Testis (tissue), 3 donors: Measurements from ENCODE around the gene CASP14. TPM values are rescaled to one million over a fixed set of nuclear protein-coding genes. Genes with fewer than 3 reads are reported as not detected.

Experiments used
- DNase-seq: peaks from one replicate; pipeline ENCODE4 v3.0.0-alpha.2; 2019
- H3K27ac ChIP-seq, 2 donors: fragments of 200-600 bp; sonication (generic); one replicate each; pipeline ENCODE4 v1.5.1; 2019
- H3K27me3 ChIP-seq: fragments of 200-600 bp; sonication (generic); one replicate; pipeline ENCODE4 v1.5.1; 2019
- H3K36me3 ChIP-seq: fragments of 200-600 bp; sonication (generic); one replicate; pipeline ENCODE4 v1.5.1; 2017; ENCODE audit warnings: low read depth; ENCODE audit errors: missing control alignments
- H3K4me1 ChIP-seq: fragments of 200-600 bp; sonication (generic); one replicate; pipeline ENCODE4 v1.5.1; 2019
- H3K4me3 ChIP-seq, 2 donors: fragments of 200-600 bp; sonication (generic); one replicate each; pipeline ENCODE4 v1.5.1; 2017 to 2019
- H3K9me3 ChIP-seq: fragments of 200-600 bp; sonication (generic); one replicate; pipeline ENCODE4 v1.5.1; 2017
- POLR2A ChIP-seq: fragments of 450-650 bp; IDR thresholded peaks from one replicate; pipeline ENCODE4 v1.6.1; 2017; ENCODE audit warnings: antibody characterized with exemption, mild to moderate bottlenecking, moderate library complexity
- WGBS, 2 donors: methylation state at CpG; one replicate each; pipeline ENCODE4 v1.1.5; 2018; 5-methylcytosine and 5-hydroxymethylcytosine counted together
- intact Hi-C: fragments of 100-400 bp; cut with DNase I; formaldehyde crosslinking; loops from one replicate; pipeline ENCODE4 v1.15.1; 2023; ENCODE audit warnings: low total_unique reads
- polyA plus RNA-seq: library from polyadenylated mRNA; stranded (reverse); fragments of 350-450 nt; fragmentation: Illumina TruSeq; extraction: RNeasy Lipid Tissue Mini Kit (QIAGEN cat#74804); gene quantifications from one replicate; pipeline ENCODE4 v1.2.3, GENCODE V29; 2014; ENCODE audit warnings: low read depth, low replicate concordance; ENCODE audit not compliant: insufficient read depth
- total RNA-seq, 2 donors: library from RNA; depleted of rRNA; stranded (reverse); fragments of >200 nt; gene quantifications; one replicate each; pipeline ENCODE4 v1.2.3, GENCODE V29; 2016
- TF ChIP-seq, protein P1 (sequence below), 3 experiments: fragments of 450-650 bp in 2 of 3; fragments of 200-600 bp in 1 of 3; sonication (generic) in 1 of 3; IDR thresholded peaks; one replicate each; pipeline ENCODE4 v1.5.1; 2016 to 2019; ENCODE audit warnings: antibody characterized with exemption in 3 of 3, mild to moderate bottlenecking in 2 of 3, moderate library complexity in 1 of 3

The CASP14 gene
- total and polyA plus RNA-seq, 3 donors from 2014 or later: 0.12 to 0.21 (median 0.16) TPM

DNA sequence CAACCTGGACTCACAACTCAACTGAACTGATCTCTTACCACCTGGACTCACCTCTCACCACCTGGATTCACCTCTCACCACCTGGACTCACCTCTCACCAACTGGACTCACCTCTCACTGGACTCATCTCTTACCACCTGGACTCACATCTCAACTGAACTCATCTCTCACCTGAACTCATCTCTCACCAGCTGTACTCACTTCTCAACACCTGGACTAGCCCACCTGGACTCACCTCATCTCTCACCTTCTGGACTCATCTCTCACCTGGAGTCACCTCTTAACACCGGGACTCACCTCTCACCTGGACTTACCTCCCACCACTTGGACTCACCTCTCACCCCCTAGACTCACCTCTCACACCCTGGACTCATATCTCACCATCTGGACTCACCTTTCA lies 7.3 kb upstream of the CASP14 start:
- Histone ChIP-seq H3K9me3 (no peaks in the 10 kb centered on the region), H3K27ac (no peak overlapping the region), H3K27me3 (no peaks in the 10 kb centered on the region), H3K4me3 (no peak overlapping the region), H3K36me3 (no peaks in the 10 kb centered on the region), H3K4me1 (no peaks in the 10 kb centered on the region)
- intact Hi-C loops: no loop called here
- TF ChIP-seq, protein P1, sequence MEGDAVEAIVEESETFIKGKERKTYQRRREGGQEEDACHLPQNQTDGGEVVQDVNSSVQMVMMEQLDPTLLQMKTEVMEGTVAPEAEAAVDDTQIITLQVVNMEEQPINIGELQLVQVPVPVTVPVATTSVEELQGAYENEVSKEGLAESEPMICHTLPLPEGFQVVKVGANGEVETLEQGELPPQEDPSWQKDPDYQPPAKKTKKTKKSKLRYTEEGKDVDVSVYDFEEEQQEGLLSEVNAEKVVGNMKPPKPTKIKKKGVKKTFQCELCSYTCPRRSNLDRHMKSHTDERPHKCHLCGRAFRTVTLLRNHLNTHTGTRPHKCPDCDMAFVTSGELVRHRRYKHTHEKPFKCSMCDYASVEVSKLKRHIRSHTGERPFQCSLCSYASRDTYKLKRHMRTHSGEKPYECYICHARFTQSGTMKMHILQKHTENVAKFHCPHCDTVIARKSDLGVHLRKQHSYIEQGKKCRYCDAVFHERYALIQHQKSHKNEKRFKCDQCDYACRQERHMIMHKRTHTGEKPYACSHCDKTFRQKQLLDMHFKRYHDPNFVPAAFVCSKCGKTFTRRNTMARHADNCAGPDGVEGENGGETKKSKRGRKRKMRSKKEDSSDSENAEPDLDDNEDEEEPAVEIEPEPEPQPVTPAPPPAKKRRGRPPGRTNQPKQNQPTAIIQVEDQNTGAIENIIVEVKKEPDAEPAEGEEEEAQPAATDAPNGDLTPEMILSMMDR (IDR thresholded peaks at IDR 0.05): no peak
- no peak for TF ChIP-seq POLR2A
- DNase-seq: no peak
- 72 to 78% methylated on average over 1 of the region's 1 CpG for WGBS, 2 donors

GRCh38 chr19:15042826-15043225 lies 6.5 kb upstream of the CASP14 start:
- intact Hi-C loops: no loop called here
- whole genome bisulfite sequencing, 2 donors: 83 to 92% methylated on average over 2 of the region's 2 CpGs
- DNase-seq: no peak

DNA sequence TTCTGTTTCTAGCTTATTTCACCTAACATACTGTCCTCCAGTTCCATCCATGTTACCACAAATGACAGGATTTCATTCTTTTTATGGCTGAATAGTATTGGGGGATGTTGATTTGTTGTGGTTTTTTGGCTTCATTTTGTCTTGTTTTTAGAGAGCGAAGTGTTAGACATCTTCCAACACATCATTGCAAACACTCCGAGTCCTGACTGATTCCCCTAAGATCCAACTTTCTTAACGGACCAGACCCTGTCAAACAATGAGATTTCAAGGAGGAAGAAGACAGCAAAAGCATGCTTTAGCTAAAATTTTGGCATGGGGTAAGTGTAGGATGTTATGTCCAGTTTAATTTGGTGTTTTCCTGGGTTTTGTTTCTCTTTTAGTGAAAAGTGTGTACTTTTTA lies 3.8 kb upstream of the CASP14 start:
- Histone ChIP-seq H3K9me3 (no peaks in the 10 kb centered on the region), H3K4me3 (no peak overlapping the region), H3K4me1 (no peaks in the 10 kb centered on the region), H3K36me3 (no peaks in the 10 kb centered on the region), H3K27ac (no peak overlapping the region), H3K27me3 (no peaks in the 10 kb centered on the region)
- TF ChIP-seq POLR2A: no peak
- TF ChIP-seq, protein P1 (IDR thresholded peaks at IDR 0.05): no peak
- intact Hi-C loops: no loop called here
- WGBS, 2 donors: 55 to 87% methylated on average over 3 of the region's 3 CpGs
- DNase-seq: no peak

More at GRCh38 chr19:15042826-15043225, 6.5 kb upstream of the CASP14 start:
- Histone ChIP-seq H3K9me3 (no peaks in the 10 kb centered on the region), H3K36me3 (no peaks in the 10 kb centered on the region), H3K27ac (no peak overlapping the region), H3K4me1 (no peaks in the 10 kb centered on the region), H3K27me3 (no peaks in the 10 kb centered on the region), H3K4me3 (no peak overlapping the region)
- TF ChIP-seq, protein P1 (IDR thresholded peaks at IDR 0.05): no peak
- TF ChIP-seq POLR2A: no peak

DNA sequence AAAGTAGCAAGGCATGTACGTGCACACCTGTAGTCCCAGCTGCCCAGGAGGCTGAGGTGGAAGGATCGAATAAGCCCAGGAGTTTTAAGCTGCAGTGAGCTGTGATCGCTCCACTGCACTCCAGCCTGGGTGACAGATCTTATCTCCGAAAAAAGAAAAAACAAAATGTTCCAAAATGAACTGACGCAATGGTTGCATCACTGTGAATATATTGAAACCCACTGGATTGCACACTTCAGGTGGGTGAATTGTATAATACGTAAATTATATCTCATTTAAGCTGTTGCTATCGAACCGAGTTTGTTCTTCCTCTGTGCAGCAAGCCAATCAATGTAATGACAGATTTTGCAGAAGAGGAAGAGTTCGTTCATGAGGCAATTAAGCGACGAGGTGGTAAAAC lies 1.6 kb upstream of the CASP14 start:
- DNase-seq: no peak
- Histone ChIP-seq H3K9me3 (no peaks in the 10 kb centered on the region), H3K27me3 (no peaks in the 10 kb centered on the region), H3K4me3 (no peak overlapping the region), H3K36me3 (no peaks in the 10 kb centered on the region), H3K27ac (no peak overlapping the region), H3K4me1 (no peaks in the 10 kb centered on the region)
- no peak for TF ChIP-seq POLR2A
- TF ChIP-seq, protein P1 (IDR thresholded peaks at IDR 0.05): no peak
- intact Hi-C loops: no loop called here
- WGBS, 2 donors: 74 to 87% methylated on average over 11 of the region's 11 CpGs

- DNase-seq: no peak
- no peaks in the 10 kb centered on the region for H3K4me1 ChIP-seq
- H3K4me3 ChIP-seq: no peak overlapping the region
- H3K27ac ChIP-seq: no peak overlapping the region
- 70 to 76% methylated on average over 5 of the region's 5 CpGs for WGBS, 2 donors
- intact Hi-C loops: no loop called here
- TF ChIP-seq, protein P1 (IDR thresholded peaks at IDR 0.05): no peak
- no peak for TF ChIP-seq POLR2A
- H3K36me3 ChIP-seq: no peaks in the 10 kb centered on the region
- no peaks in the 10 kb centered on the region for H3K27me3 ChIP-seq
- H3K9me3 ChIP-seq: no peaks in the 10 kb centered on the region
Observed at GRCh38 chr19:15048128-15048527, 1.2 kb upstream of the CASP14 start.
